GM19455 (cell line): ENCODE measurements around the gene FEZ2.
"Not testable (repeated sequence)": the region's sequence is repeated elsewhere in the genome, so short reads cannot be mapped to it uniquely, and the experiment has no call there.

Experiments
- ATAC-seq: cut with Tn5 transposase; IDR thresholded peaks from one replicate; pipeline ENCODE4 v1.9.1; 2021; ENCODE audit not compliant: unreplicated experiment

Gene FEZ2, protein sequence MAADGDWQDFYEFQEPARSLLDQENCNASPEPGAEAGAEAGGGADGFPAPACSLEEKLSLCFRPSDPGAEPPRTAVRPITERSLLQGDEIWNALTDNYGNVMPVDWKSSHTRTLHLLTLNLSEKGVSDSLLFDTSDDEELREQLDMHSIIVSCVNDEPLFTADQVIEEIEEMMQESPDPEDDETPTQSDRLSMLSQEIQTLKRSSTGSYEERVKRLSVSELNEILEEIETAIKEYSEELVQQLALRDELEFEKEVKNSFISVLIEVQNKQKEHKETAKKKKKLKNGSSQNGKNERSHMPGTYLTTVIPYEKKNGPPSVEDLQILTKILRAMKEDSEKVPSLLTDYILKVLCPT

DNA sequence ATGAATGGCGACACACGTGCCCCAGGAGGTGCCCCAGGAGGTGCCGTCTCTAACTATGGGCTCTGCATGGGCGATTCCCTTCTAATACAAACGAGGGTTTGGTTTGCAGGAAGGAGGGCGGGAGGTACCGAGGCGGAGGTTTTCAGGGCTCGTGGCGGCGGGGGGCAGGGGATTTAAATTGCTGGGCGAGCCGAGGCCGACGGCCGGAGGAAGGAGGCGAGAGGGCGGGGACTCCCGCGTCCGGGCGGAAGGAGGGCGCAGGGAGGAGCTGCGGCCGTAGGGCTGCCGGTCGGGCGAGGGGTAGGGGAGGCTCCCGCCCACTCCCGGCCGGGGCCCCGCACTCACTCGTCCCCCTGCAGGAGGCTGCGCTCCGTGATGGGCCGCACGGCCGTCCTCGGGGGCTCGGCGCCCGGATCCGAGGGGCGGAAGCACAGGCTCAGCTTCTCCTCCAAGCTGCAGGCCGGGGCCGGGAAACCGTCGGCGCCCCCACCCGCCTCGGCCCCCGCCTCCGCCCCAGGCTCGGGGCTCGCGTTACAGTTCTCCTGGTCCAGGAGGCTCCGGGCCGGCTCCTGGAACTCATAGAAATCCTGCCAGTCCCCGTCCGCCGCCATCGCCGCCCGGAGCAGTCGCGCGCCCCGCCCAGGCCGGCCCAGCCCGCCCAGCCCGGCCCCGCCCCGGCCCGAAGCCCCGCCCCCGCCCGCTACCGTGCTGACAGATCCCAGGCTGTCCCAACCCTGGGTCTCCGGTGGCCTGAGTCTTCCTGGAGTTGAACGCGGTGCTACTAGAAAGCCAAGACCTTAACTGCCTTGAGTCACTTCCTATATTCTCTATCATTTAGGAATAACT, at the start of gene FEZ2:
TSS of gene FEZ2 (minus strand) at position 637 of the 846 bp plus-strand sequence. CDS start at position 611, 26 bp downstream.
- peak; percentile 100 for ATAC-seq

GRCh38 chr2:36634981-36635597, 37.1 kb upstream of the FEZ2 start:
- ATAC-seq: no peak

DNA sequence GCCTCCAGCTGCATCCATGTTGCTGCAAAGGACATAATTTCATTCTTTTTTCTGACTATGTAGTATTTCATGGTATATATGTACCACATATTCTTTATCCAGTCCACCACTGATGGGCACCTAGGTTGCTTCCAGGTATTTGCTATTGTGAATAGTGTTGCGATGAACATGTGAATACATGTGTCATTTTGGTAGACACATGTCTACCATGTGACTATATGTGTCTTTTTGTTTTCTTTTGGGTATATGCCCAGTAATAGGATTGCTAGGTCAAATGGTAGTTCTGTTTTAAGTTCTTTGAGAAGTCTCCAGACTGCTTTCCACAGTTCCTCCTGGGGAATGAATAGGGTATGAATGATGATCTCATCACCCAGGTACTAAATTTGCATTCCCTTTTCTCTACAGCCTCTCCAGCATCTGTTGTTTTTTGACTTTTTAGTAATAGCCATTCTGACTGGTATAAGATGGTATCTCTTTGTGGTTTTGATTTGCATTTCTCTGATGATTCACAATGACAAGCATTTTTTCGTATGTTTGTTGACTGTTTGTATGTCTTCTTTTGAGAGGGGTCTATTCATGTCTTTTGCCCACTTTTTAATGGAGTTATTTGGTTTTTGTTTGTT, 35.6 kb upstream of the FEZ2 start:
- no peak for ATAC-seq

DNA sequence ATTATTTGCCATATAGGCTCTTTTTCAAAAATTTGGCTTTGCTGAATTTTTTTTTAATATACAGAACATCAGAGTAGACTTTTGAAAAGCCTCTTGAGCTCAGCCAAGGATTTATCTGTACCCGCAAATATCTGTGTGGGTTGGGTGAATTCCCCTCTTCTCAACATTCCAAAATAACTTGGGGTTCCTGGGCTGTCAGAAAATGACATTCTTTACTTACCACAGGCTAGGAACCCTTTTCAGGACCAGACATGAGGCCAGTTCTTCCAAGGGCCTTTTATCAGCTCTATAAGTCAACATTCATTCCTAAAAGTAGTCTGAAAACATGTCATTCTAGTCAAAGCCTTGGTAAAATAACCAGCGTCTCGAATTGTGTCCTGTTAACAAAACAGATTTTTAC, 28.8 kb upstream of the FEZ2 start:
- ATAC-seq: no peak

DNA sequence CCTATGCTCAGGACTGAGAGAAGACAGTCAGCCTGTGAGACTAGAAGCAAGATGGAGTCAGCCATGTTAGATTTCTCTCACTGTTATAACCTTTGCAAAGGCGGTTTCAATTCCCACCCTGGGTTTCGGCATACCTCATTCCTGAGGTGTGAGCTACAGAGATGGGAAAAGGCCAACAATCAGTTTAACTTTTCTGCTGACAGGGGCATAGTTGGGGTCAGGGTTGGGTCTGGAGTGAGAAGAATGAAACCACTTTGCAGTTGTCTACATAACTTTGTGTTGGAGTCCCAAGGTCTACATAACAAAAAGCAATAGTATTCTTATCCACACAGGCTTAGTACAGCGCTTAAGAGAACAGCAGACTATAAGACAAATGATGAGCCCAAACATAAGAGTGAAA, 28.1 kb upstream of the FEZ2 start:
- ATAC-seq: no peak

GRCh38 chr2:36625304-36625703, 27.3 kb upstream of the FEZ2 start:
- no peak for ATAC-seq

DNA sequence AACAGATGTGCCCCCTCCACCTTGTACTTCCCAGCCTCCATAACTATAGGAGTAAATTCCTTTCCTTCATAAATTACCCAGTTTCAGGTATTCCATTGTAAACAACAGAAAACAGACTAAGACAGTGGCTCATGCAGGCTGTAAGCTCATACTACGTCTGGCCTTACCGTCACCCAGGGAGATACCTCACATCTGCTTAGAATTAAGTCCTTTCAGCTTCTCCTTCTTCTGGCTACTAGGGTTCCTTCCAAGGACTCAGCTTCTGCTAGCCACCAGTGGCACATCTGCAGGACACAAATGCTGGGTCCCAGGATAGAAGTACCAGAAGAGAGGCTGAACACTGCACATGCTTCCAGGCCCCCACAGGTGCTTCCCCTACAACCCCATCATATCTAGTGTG, 22.4 kb upstream of the FEZ2 start:
- ATAC-seq: no peak

- peak; percentile 98 for ATAC-seq
Measured at GRCh38 chr2:36618381-36618780, 20.4 kb upstream of the FEZ2 start.

DNA sequence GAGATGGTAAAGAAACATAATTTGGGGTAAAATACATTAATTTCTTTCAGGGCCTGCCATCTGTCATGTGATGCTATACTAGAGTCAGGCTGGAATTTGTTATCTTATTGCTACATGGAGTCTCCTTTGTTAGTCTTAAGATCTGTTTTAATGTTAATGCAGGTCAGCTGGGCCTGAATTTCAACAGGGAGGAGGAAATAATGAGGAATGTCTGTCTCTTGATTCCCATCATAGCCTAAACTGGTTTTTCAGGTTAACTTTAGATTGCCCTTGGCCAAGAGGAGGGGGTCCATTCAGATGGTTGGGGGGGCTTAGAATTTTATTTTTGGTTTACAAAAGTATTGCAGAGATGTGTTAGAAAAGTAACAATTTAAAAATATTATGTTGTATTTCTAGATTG, 19.0 kb upstream of the FEZ2 start:
- no peak for ATAC-seq

DNA sequence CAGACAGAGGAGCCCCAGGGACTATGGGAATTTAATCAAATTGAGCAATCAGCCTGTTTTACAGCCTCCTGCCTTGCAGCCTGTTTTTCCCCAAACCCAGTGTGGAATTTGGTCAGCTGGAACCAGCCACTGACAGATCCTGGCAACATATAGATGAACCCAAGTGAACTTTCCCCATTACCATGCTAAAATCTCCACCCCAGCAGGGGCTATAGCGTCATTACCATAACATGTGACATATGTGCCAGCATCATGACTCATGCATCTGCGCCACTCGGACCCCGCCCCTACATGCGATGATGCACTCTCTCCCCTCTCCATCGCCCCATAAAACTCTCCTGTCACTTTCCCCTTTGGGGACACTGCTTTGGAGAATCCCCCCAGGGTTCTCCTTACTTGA, 17.3 kb upstream of the FEZ2 start:
- no peak for ATAC-seq

DNA sequence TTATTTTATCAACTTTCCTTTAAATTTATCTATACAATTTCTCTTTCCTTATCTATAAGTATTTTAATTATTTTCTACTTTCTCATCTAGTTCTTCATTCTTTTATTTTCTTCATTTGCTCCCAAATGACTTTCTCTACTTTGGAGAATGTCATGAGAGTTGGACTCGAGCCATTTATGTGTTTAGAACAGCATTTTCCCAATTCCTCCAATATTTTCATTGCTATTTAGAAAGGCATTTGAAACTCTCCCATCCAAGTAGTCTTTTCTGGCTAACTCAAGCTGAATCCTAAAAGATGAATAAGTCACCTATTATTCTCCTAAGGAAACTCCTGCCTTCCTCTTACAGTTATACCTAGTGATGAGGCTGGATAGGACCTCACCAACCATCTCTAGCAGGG, 15.8 kb upstream of the FEZ2 start:
- ATAC-seq: no peak

DNA sequence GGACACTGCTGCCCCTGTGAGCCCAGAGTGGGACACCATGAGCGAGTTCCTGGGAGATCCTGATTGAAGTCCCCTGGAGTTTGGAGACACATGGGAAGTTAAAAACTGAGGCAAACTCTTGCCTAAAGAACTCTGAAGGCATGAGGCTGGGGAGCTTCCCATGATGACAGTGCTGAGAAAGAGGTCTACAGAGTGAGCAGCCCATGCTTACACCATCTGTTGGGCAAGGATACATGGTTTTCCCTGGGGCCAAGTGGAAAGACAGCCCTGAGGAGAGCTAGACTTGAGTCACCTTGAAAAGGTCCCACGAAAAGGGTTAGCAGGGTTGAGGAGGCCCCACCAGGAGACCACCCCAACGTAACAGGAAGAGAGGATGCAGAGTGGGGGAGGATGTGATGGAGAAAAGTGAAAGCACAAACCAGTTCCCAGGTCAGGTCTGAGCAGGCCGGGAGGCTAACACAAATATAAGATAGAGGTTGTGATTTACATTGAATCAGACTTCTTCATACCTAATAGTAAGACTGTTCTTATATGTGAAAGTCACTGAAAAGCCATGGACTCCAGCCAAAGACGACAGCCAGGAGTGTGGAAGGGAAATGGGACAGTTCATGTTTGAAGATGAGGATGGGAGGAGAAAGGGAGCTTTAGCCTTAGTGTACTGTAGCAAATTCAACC, 13.5 kb upstream of the FEZ2 start:
- ATAC-seq: no peak

- ATAC-seq: no peak
Measured at GRCh38 chr2:36609507-36609906, 11.5 kb upstream of the FEZ2 start.

DNA sequence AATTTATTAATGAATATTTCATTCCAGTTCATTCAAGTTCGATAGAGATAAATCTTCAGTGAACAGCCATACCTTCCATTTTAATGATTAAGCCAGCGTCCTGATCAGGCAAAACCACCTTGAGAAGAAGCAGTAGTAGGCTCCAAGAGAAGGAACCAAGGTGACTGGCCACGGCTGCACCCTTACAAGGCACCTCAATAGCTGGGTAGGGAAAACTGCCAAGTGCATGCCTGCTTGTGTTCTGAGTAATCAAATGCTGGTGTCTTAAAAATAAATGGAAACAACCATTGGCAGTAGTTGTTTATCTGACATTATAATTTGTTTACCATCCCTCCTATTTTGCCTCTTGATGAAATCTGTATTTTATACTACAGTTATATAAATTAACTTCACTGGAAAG, 10.0 kb upstream of the FEZ2 start:
- no peak for ATAC-seq

DNA sequence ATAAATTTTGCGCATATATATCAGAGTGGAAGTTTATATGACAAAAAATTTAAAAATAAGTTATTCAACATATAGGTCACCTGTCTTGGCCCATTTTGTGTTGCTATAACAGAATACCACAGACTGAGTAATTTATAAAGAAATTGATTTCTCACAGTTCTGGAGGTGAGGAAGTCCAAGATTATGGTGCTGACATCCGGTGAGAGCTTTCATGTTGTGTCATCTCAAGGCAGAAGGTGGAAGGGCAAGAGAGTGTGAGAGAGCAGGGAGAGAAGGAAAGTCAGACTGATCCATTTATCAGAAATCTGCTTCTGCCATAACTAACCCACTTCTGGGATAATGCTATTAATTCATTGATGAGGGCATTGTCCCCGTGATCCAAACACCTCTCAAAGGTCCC, 9.0 kb upstream of the FEZ2 start:
- ATAC-seq: no peak

GRCh38 chr2:36605273-36605672, 7.3 kb upstream of the FEZ2 start:
- ATAC-seq: no peak

DNA sequence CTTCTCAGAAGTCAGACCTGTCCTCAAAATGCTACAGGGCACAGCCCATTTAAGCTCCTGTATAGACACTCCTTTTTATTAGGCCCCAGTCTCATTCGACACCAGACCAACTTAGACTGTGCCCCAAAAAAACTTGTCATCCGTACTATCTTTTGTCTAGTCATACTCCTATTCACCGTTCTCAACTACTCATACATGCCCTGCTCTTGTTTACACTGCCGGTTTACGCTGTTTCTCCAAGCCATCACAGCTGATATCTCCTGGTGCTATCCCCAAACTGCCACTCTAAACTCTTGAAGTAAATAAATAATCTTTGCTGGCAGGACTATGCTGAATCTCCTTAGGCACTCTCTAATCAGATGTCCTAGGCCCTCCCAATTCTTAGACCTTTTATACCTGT, 5.7 kb upstream of the FEZ2 start:
- ATAC-seq: not testable (repeated sequence)

DNA sequence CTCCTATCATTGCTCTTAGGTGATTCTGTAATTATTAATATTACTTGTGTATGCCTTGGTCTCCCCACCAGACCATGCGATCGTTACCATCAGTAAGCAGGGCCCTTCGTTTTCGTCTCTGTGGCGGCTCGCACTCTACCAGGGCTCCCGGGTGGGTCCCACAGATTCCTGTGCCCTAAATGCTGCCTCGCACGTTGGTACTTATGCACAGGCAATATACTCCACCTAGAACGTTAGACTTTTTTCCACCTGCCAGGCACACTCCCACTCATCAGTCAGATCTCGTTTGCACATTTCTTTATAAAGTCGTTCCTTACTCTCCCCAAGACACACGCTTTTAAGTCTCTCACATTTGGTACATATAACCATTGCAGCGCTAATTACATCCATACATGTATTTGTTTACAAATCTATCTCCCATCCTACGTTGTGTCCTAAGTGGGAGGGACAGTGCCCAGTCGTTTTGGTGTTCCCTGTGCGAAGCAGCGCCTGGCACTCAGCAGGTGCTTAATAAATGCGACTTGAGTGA, 901 bp downstream of the FEZ2 start:
- ATAC-seq: no peak

GRCh38 chr2:36596397-36596796, 1.6 kb downstream of the FEZ2 start:
- no peak for ATAC-seq

GRCh38 chr2:36594849-36595248, 3.1 kb downstream of the FEZ2 start:
- ATAC-seq: no peak

- no peak for ATAC-seq
Measured at GRCh38 chr2:36589230-36589630, 8.7 kb downstream of the FEZ2 start.
